ENCODE data around the gene UBE2K. TPM values are rescaled to one million over a fixed set of nuclear protein-coding genes. Genes with fewer than 3 reads are reported as not detected.
"Not testable (repeated sequence)": the region's sequence is repeated elsewhere in the genome, so short reads cannot be mapped to it uniquely, and the experiment has no call there.

UBE2K gene
- total RNA-seq, 1 donor from 2014 or later = 21.4 TPM

GRCh38 chr4:39698424-39699009 is 581 bp downstream of the UBE2K start:
- TF ChIP-seq CTCF (IDR thresholded peaks at IDR 0.05) (no peak), POLR2AphosphoS5 (IDR thresholded peaks at IDR 0.05; ENCODE audit: insufficient read depth in 1 of 2, low read depth in 1 of 2) (peak in 1 of 2 donors; percentile 3)
- peaks cover 51% of the 10 kb centered on the region for H3K4me1 ChIP-seq
- H3K9me3 ChIP-seq = no peaks in the 10 kb centered on the region
- intact Hi-C loops (cut with DNase I) = loop anchor here (5.0 kb wide), 1 partner anchor 279 kb away; the partner anchor contains the start of gene PDS5A
- H3K27me3 ChIP-seq = no peaks in the 10 kb centered on the region
- peak overlapping the region; percentile 98 for H3K27ac ChIP-seq
- no peak for DNase-seq (ENCODE audit: extremely low spot score in 2 of 2)
- peak overlapping the region; percentile 71 to 85 for H3K4me3 ChIP-seq
- H3K36me3 ChIP-seq = peaks cover 0 to 4% of the 10 kb centered on the region in 2 donors

- no peak for DNase-seq (ENCODE audit: extremely low spot score in 2 of 2)
- Histone ChIP-seq H3K36me3 (peaks cover 0 to 4% of the 10 kb centered on the region in 2 donors), H3K4me3 (peak overlapping the region; percentile 71 to 85), H3K4me1 (peaks cover 51% of the 10 kb centered on the region), H3K9me3 (no peaks in the 10 kb centered on the region), H3K27me3 (no peaks in the 10 kb centered on the region), H3K27ac (no peak overlapping the region)
- TF ChIP-seq POLR2A (IDR thresholded peaks at IDR 0.05) = no peak
- no peak for TF ChIP-seq POLR2AphosphoS5 (IDR thresholded peaks at IDR 0.05; ENCODE audit: insufficient read depth in 1 of 2, low read depth in 1 of 2)
- no peak for TF ChIP-seq CTCF (IDR thresholded peaks at IDR 0.05)
- intact Hi-C loops (cut with DNase I) = loop anchor here (5.0 kb wide), 2 partner anchors 277 to 357 kb away; partner anchors contain the start of genes N4BP2 and PDS5A
These were observed 1.9 kb downstream of the UBE2K start for GRCh38 chr4:39699687-39700409.

GRCh38 chr4:39700554-39700953 is 2.6 kb downstream of the UBE2K start:
- intact Hi-C loops (cut with DNase I) = loop anchor here (5.0 kb wide), 1 partner anchor 357 kb away; the partner anchor contains the start of gene N4BP2
- no peak for DNase-seq (ENCODE audit: extremely low spot score in 2 of 2)
- H3K9me3 ChIP-seq = no peaks in the 10 kb centered on the region
- TF ChIP-seq POLR2AphosphoS5 (IDR thresholded peaks at IDR 0.05; ENCODE audit: insufficient read depth in 1 of 2, low read depth in 1 of 2) (no peak), CTCF (IDR thresholded peaks at IDR 0.05) (no peak), POLR2A (IDR thresholded peaks at IDR 0.05) (no peak)
- H3K27me3 ChIP-seq = no peaks in the 10 kb centered on the region
- H3K4me1 ChIP-seq = peaks cover 49% of the 10 kb centered on the region
- H3K4me3 ChIP-seq = peak overlapping the region in 1 of 2 donors; percentile 85
- H3K27ac ChIP-seq = no peak overlapping the region
- peaks cover 0 to 4% of the 10 kb centered on the region in 2 donors for H3K36me3 ChIP-seq

DNA sequence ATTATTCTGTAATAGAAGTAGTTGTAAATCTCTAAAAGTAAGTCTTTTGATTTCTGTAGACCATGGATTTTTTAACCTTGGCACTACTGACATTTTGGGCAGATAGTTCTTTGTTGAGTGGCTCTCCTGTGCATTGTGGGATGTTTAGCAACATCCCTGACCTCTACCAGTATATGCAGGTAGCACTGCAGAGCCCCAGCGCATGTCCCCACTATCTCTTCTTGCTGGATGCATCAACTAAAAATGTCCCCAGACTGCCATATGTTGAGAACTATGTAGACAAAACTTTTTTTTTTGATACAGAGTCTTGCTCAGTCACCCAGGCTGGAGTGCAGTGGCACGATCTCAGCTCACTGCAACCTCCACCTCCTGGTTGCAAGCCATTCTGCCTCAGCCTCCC is 4.8 kb downstream of the UBE2K start:
- H3K27me3 ChIP-seq = no peaks in the 10 kb centered on the region
- TF ChIP-seq POLR2A (IDR thresholded peaks at IDR 0.05) = no peak
- no peak for TF ChIP-seq POLR2AphosphoS5 (IDR thresholded peaks at IDR 0.05; ENCODE audit: insufficient read depth in 1 of 2, low read depth in 1 of 2)
- TF ChIP-seq CTCF (IDR thresholded peaks at IDR 0.05) = no peak
- H3K4me1 ChIP-seq = peaks cover 51% of the 10 kb centered on the region
- no peak overlapping the region for H3K4me3 ChIP-seq
- intact Hi-C loops (cut with DNase I) = loop anchor here (5.0 kb wide), 1 partner anchor 355 kb away; the partner anchor contains the start of gene N4BP2
- H3K36me3 ChIP-seq = peaks cover 0 to 4% of the 10 kb centered on the region in 2 donors
- H3K9me3 ChIP-seq = no peaks in the 10 kb centered on the region
- no peak overlapping the region for H3K27ac ChIP-seq
- DNase-seq (ENCODE audit: extremely low spot score in 2 of 2) = no peak

GRCh38 chr4:39704789-39705188 is 6.9 kb downstream of the UBE2K start:
- DNase-seq (ENCODE audit: extremely low spot score in 2 of 2); H3K27ac ChIP-seq; H3K36me3 ChIP-seq; H3K27me3 ChIP-seq; H3K4me3 ChIP-seq; H3K9me3 ChIP-seq: not testable (repeated sequence)
- H3K4me1 ChIP-seq = peaks cover 54% of the 10 kb centered on the region
- intact Hi-C loops (cut with DNase I) = loop anchor here (5.0 kb wide), 1 partner anchor 353 kb away; the partner anchor contains the start of gene N4BP2

Data from vagina (tissue), 2 donors.